Measurements from ENCODE around the gene TRIM52. TPM values are rescaled to one million over a fixed set of nuclear protein-coding genes. Genes with fewer than 3 reads are reported as not detected.

Gene TRIM52
- total and polyA plus RNA-seq, 9 of the 15 experiments (the other 6 are each of a cell fraction or from before 2014, with no cell fraction given), result 3.3 to 21.9 (median 13.5) TPM

DNA sequence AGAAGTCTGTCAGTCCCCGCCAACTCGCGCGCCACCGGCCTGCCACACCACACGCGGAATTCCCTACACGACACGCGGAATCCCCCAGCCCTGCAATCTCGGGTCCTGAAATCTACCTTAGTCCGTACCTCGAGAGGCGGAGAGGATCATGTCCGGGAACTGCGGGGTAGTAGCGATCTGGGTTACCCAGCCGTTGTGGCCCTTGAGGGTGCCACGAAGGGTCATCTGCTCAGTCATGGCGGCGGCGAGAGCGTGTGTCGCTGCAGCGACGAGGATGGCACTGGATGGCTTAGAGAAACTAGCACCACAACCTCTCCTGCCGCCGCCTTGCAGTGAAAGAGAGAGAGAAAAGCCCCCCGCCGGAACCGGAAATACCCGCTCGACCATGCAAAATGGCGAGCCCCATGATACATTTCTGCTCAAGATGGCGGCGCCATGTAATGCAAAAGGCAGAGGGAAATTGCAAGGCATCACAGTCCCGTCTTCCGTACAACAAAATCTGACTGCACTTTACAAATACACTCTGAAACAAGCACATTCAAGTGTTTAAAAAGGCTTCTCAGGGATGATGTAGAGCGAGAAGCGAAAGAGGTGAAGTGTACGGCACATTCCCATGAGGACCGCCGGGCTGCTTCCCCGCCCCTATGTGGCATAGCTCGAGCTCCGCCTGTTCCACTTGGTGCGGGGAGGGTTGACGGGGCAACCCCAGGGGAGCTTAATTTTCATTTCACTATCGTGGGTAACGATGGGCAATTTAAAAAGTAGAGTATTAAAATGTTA, 17.2 kb downstream of the TRIM52 start, which contains the start of gene RACK1 (continued):
- TF ChIP-seq MED1 (CRISPR knock-in tag; IDR thresholded peaks at IDR 0.05; ENCODE audit: borderline replicate concordance) (no peak), ZNF239 (CRISPR knock-in tag; IDR thresholded peaks at IDR 0.05) (no peak), SIX5 (IDR thresholded peaks at IDR 0.05; ENCODE audit: borderline replicate concordance in 1 of 2, insufficient read depth in 1 of 2, low read depth in 1 of 2, low read length in 2 of 2) (peak; percentile 28 to 39; a peak in 2 of 4 replicates), KLF1 (tag; IDR thresholded peaks at IDR 0.05) (peak; percentile 54), ZNF232 (CRISPR knock-in tag; IDR thresholded peaks at IDR 0.05) (no peak), ZNF644 (tag; IDR thresholded peaks at IDR 0.05; ENCODE audit: low read depth) (peak; percentile 51; the same call in 1 of the 2 replicates), MYNN (IDR thresholded peaks at IDR 0.05) (peak; percentile 44; the same call in 1 of the 2 replicates), MYNN (CRISPR knock-in tag; IDR thresholded peaks at IDR 0.05) (no peak), ZNF212 (CRISPR knock-in tag; IDR thresholded peaks at IDR 0.05) (no peak), PML (IDR thresholded peaks at IDR 0.05; ENCODE audit: low read length) (peak; percentile 84), ZNF780A (CRISPR knock-in tag; IDR thresholded peaks at IDR 0.05) (0 out of 2 replicates have a peak, but pooled peaks have one; percentile 41), ETV5 (CRISPR knock-in tag; IDR thresholded peaks at IDR 0.05; ENCODE audit: low read depth) (peak; percentile 80), NCOA1 (IDR thresholded peaks at IDR 0.05; ENCODE audit: low read depth) (peak; percentile 20; the same call in 1 of the 2 replicates), ZNF274 (IDR thresholded peaks at IDR 0.05; ENCODE audit: borderline replicate concordance, low read depth, low read length) (no peak), PPARD (CRISPR knock-in tag; IDR thresholded peaks at IDR 0.05) (no peak), ZNF174 (CRISPR knock-in tag; IDR thresholded peaks at IDR 0.05) (no peak)
- TF ChIP-seq, protein P1, sequence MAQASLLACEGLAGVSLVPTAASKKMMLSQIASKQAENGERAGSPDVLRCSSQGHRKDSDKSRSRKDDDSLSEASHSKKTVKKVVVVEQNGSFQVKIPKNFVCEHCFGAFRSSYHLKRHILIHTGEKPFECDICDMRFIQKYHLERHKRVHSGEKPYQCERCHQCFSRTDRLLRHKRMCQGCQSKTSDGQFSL (CRISPR knock-in tag; IDR thresholded peaks at IDR 0.05), result peak; percentile 77
- TF ChIP-seq, protein P1 (tag; IDR thresholded peaks at IDR 0.05), result peak in 1 of 2 experiments; percentile 39; a peak in 2 of 4 replicates
- TF ChIP-seq, protein P2, sequence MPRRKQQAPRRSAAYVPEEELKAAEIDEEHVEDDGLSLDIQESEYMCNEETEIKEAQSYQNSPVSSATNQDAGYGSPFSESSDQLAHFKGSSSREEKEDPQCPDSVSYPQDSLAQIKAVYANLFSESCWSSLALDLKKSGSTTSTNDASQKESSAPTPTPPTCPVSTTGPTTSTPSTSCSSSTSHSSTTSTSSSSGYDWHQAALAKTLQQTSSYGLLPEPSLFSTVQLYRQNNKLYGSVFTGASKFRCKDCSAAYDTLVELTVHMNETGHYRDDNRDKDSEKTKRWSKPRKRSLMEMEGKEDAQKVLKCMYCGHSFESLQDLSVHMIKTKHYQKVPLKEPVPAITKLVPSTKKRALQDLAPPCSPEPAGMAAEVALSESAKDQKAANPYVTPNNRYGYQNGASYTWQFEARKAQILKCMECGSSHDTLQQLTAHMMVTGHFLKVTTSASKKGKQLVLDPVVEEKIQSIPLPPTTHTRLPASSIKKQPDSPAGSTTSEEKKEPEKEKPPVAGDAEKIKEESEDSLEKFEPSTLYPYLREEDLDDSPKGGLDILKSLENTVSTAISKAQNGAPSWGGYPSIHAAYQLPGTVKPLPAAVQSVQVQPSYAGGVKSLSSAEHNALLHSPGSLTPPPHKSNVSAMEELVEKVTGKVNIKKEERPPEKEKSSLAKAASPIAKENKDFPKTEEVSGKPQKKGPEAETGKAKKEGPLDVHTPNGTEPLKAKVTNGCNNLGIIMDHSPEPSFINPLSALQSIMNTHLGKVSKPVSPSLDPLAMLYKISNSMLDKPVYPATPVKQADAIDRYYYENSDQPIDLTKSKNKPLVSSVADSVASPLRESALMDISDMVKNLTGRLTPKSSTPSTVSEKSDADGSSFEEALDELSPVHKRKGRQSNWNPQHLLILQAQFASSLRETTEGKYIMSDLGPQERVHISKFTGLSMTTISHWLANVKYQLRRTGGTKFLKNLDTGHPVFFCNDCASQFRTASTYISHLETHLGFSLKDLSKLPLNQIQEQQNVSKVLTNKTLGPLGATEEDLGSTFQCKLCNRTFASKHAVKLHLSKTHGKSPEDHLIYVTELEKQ (CRISPR knock-in tag; IDR thresholded peaks at IDR 0.05), result no peak
- TF ChIP-seq, protein P3, sequence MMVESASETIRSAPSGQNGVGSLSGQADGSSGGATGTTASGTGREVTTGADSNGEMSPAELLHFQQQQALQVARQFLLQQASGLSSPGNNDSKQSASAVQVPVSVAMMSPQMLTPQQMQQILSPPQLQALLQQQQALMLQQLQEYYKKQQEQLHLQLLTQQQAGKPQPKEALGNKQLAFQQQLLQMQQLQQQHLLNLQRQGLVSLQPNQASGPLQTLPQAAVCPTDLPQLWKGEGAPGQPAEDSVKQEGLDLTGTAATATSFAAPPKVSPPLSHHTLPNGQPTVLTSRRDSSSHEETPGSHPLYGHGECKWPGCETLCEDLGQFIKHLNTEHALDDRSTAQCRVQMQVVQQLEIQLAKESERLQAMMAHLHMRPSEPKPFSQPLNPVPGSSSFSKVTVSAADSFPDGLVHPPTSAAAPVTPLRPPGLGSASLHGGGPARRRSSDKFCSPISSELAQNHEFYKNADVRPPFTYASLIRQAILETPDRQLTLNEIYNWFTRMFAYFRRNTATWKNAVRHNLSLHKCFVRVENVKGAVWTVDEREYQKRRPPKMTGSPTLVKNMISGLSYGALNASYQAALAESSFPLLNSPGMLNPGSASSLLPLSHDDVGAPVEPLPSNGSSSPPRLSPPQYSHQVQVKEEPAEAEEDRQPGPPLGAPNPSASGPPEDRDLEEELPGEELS (CRISPR knock-in tag; IDR thresholded peaks at IDR 0.05; ENCODE audit: borderline replicate concordance), result no peak
- TF ChIP-seq, protein P4, sequence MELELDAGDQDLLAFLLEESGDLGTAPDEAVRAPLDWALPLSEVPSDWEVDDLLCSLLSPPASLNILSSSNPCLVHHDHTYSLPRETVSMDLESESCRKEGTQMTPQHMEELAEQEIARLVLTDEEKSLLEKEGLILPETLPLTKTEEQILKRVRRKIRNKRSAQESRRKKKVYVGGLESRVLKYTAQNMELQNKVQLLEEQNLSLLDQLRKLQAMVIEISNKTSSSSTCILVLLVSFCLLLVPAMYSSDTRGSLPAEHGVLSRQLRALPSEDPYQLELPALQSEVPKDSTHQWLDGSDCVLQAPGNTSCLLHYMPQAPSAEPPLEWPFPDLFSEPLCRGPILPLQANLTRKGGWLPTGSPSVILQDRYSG (tag; conservative IDR thresholded peaks at IDR 0.05; ENCODE audit: low read depth), result peak; percentile 65; the same call in 1 of the 2 replicates
